ENCODE data around the gene LRRC49.

Gene LRRC49

GRCh38 chr15:70954171-70954570, 61.5 kb downstream of the LRRC49 start:
- Histone ChIP-seq H3K36me3 (ENCODE audit: control insufficient read depth, insufficient read depth, low read length) (no peaks in the 10 kb centered on the region), H3K4me3 (replicated peaks; ENCODE audit: low read depth, low read length) (no peak overlapping the region), H3K27me3 (replicated peaks; ENCODE audit: control insufficient read depth, insufficient read depth, low read length) (no peaks in the 10 kb centered on the region)
- TF ChIP-seq CTCF (IDR thresholded peaks at IDR 0.05; ENCODE audit: insufficient read depth, low read length, poor library complexity, severe bottlenecking) = no peak
- no peak for DNase-seq (ENCODE audit: extremely low read depth, insufficient read length)

- no peak for DNase-seq (ENCODE audit: extremely low read depth, insufficient read length)
- Histone ChIP-seq H3K4me3 (replicated peaks; ENCODE audit: low read depth, low read length) (no peak overlapping the region), H3K36me3 (ENCODE audit: control insufficient read depth, insufficient read depth, low read length) (no peaks in the 10 kb centered on the region), H3K27me3 (replicated peaks; ENCODE audit: control insufficient read depth, insufficient read depth, low read length) (no peaks in the 10 kb centered on the region)
- TF ChIP-seq CTCF (IDR thresholded peaks at IDR 0.05; ENCODE audit: insufficient read depth, low read length, poor library complexity, severe bottlenecking) = no peak
Observed at GRCh38 chr15:70954733-70955132, 62.1 kb downstream of the LRRC49 start.

- DNase-seq (ENCODE audit: extremely low read depth, insufficient read length) = no peak
- H3K4me3 ChIP-seq (replicated peaks; ENCODE audit: low read depth, low read length) = no peak overlapping the region
- TF ChIP-seq CTCF (IDR thresholded peaks at IDR 0.05; ENCODE audit: insufficient read depth, low read length, poor library complexity, severe bottlenecking) = no peak
Observed at GRCh38 chr15:70955151-70955550, 62.5 kb downstream of the LRRC49 start.

GRCh38 chr15:70956201-70956995, 63.8 kb downstream of the LRRC49 start:
- no peak for TF ChIP-seq CTCF (IDR thresholded peaks at IDR 0.05; ENCODE audit: insufficient read depth, low read length, poor library complexity, severe bottlenecking)
- Histone ChIP-seq H3K4me3 (replicated peaks; ENCODE audit: low read depth, low read length) (no peak overlapping the region), H3K27me3 (replicated peaks; ENCODE audit: control insufficient read depth, insufficient read depth, low read length) (no peaks in the 10 kb centered on the region), H3K36me3 (ENCODE audit: control insufficient read depth, insufficient read depth, low read length) (no peaks in the 10 kb centered on the region)
- no peak for DNase-seq (ENCODE audit: extremely low read depth, insufficient read length)

More at GRCh38 chr15:70955151-70955550, 62.5 kb downstream of the LRRC49 start:
- Histone ChIP-seq H3K27me3 (replicated peaks; ENCODE audit: control insufficient read depth, insufficient read depth, low read length) (no peaks in the 10 kb centered on the region), H3K36me3 (ENCODE audit: control insufficient read depth, insufficient read depth, low read length) (no peaks in the 10 kb centered on the region)

- H3K36me3 ChIP-seq (ENCODE audit: control insufficient read depth, insufficient read depth, low read length) = no peaks in the 10 kb centered on the region
- no peak overlapping the region for H3K4me3 ChIP-seq (replicated peaks; ENCODE audit: low read depth, low read length)
- no peak for DNase-seq (ENCODE audit: extremely low read depth, insufficient read length)
- H3K27me3 ChIP-seq (replicated peaks; ENCODE audit: control insufficient read depth, insufficient read depth, low read length) = no peaks in the 10 kb centered on the region
- TF ChIP-seq CTCF (IDR thresholded peaks at IDR 0.05; ENCODE audit: insufficient read depth, low read length, poor library complexity, severe bottlenecking) = no peak
Observed at GRCh38 chr15:70962084-70962483, 69.5 kb downstream of the LRRC49 start.
